ENCODE measurements around the gene SLC8A1.

The SLC8A1 gene

GRCh38 chr2:40148334-40148733 is 303.6 kb downstream of the SLC8A1 start:
- no peak overlapping the region for H3K27ac ChIP-seq
- no peaks in the 10 kb centered on the region for H3K9me3 ChIP-seq (ENCODE audit: severe bottlenecking)
- H3K27me3 ChIP-seq (ENCODE audit: insufficient read depth, low read depth, severe bottlenecking): no peaks in the 10 kb centered on the region
- no peak overlapping the region for H3K4me3 ChIP-seq (ENCODE audit: low read depth, low read length)
- DNase-seq: no peak
- H3K36me3 ChIP-seq: no peaks in the 10 kb centered on the region
- TF ChIP-seq, protein P1, sequence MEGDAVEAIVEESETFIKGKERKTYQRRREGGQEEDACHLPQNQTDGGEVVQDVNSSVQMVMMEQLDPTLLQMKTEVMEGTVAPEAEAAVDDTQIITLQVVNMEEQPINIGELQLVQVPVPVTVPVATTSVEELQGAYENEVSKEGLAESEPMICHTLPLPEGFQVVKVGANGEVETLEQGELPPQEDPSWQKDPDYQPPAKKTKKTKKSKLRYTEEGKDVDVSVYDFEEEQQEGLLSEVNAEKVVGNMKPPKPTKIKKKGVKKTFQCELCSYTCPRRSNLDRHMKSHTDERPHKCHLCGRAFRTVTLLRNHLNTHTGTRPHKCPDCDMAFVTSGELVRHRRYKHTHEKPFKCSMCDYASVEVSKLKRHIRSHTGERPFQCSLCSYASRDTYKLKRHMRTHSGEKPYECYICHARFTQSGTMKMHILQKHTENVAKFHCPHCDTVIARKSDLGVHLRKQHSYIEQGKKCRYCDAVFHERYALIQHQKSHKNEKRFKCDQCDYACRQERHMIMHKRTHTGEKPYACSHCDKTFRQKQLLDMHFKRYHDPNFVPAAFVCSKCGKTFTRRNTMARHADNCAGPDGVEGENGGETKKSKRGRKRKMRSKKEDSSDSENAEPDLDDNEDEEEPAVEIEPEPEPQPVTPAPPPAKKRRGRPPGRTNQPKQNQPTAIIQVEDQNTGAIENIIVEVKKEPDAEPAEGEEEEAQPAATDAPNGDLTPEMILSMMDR (IDR thresholded peaks at IDR 0.05; ENCODE audit: low read depth, low read length): no peak

DNA sequence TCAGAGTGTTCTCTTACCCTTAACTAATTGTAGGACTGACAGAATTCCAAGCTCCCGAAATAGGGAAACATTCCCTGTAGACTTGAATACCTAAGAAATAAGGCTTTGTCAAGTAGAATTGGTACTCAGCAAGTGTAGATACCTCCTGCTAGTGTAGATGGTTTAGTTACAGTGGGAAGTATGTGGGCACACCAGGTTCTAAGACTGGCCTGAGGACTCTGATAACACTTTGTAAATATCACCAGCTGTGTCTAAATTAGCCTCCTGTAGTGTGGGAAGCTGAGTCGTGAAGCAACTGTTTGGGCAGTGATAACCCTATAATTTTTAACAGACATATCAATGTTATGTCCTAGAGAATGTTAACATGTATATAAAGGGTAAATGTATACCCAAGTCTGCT is 304.5 kb downstream of the SLC8A1 start:
- Histone ChIP-seq H3K27ac (no peak overlapping the region), H3K4me3 (ENCODE audit: low read depth, low read length) (no peak overlapping the region), H3K9me3 (ENCODE audit: severe bottlenecking) (no peaks in the 10 kb centered on the region), H3K27me3 (ENCODE audit: insufficient read depth, low read depth, severe bottlenecking) (no peaks in the 10 kb centered on the region), H3K36me3 (no peaks in the 10 kb centered on the region)
- no peak for DNase-seq
- TF ChIP-seq, protein P1 (IDR thresholded peaks at IDR 0.05; ENCODE audit: low read depth, low read length): no peak

GRCh38 chr2:40144022-40144421 is 307.9 kb downstream of the SLC8A1 start:
- no peaks in the 10 kb centered on the region for H3K36me3 ChIP-seq
- H3K9me3 ChIP-seq (ENCODE audit: severe bottlenecking): no peaks in the 10 kb centered on the region
- H3K27ac ChIP-seq: no peak overlapping the region
- H3K27me3 ChIP-seq (ENCODE audit: insufficient read depth, low read depth, severe bottlenecking): no peaks in the 10 kb centered on the region
- H3K4me3 ChIP-seq (ENCODE audit: low read depth, low read length): no peak overlapping the region
- DNase-seq: no peak
- TF ChIP-seq, protein P1 (IDR thresholded peaks at IDR 0.05; ENCODE audit: low read depth, low read length): no peak

- Histone ChIP-seq H3K36me3 (no peaks in the 10 kb centered on the region), H3K9me3 (ENCODE audit: severe bottlenecking) (no peaks in the 10 kb centered on the region), H3K27me3 (ENCODE audit: insufficient read depth, low read depth, severe bottlenecking) (no peaks in the 10 kb centered on the region), H3K27ac (no peak overlapping the region), H3K4me3 (ENCODE audit: low read depth, low read length) (no peak overlapping the region)
- no peak for DNase-seq
- TF ChIP-seq, protein P1 (IDR thresholded peaks at IDR 0.05; ENCODE audit: low read depth, low read length): no peak
These were observed 313.6 kb downstream of the SLC8A1 start for GRCh38 chr2:40138314-40138713.

DNA sequence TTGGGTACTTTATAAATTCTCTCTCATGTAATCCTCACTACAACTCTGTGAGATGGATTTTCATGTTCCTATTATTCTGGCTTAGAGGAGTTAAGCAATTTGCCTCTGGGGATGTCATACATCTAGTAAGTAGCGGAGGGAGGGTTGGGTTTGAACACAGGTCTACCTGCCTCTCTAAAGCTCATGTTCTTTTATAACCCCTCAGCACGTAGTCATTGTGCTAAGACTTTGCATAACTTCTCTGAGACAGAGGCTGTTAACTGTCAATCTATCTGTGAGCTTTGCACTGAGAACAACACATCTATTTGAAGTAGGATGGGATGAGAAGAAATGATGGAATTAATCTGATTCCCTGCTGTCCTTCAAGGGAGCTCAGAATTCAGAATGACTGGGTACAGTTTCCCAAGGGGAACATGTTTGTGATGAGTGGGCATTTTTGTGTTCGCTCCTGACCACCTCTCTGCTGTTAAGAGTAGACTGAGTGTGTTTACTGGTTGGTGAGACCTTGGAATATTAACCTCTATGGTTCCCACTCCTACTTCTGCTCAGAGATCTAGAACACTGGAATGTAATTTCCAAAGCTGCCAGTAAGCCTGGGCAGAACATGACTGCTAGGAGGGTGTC is 320.7 kb downstream of the SLC8A1 start:
- no peaks in the 10 kb centered on the region for H3K9me3 ChIP-seq (ENCODE audit: severe bottlenecking)
- no peak for DNase-seq
- no peaks in the 10 kb centered on the region for H3K27me3 ChIP-seq (ENCODE audit: insufficient read depth, low read depth, severe bottlenecking)
- no peak overlapping the region for H3K27ac ChIP-seq
- no peaks in the 10 kb centered on the region for H3K36me3 ChIP-seq
- no peak overlapping the region for H3K4me3 ChIP-seq (ENCODE audit: low read depth, low read length)
- TF ChIP-seq, protein P1 (IDR thresholded peaks at IDR 0.05; ENCODE audit: low read depth, low read length): no peak
